Endothelial cell (in vitro differentiated cells): ENCODE data around the gene CDC37. TPM values are rescaled to one million over a fixed set of nuclear protein-coding genes. Genes with fewer than 3 reads are reported as not detected.
"Not testable (repeated sequence)": the region's sequence is repeated elsewhere in the genome, so short reads cannot be mapped to it uniquely, and the experiment has no call there.

Source experiments
- DNase-seq: peaks from one replicate; pipeline ENCODE4 v3.0.0; 2021; ENCODE audit warnings: low spot score
- H3K27ac Mint-ChIP-seq: one replicate; pipeline ENCODE4 v1.8.0; 2021; ENCODE audit warnings: mixed read lengths, inconsistent platforms; ENCODE audit not compliant: unreplicated experiment
- H3K27me3 Mint-ChIP-seq: one replicate; pipeline ENCODE4 v1.8.0; 2021; ENCODE audit warnings: mild to moderate bottlenecking, moderate library complexity, mixed read lengths, inconsistent platforms; ENCODE audit not compliant: unreplicated experiment
- H3K36me3 Mint-ChIP-seq: one replicate; pipeline ENCODE4 v1.8.0; 2021; ENCODE audit warnings: mild to moderate bottlenecking, low read depth, mixed read lengths, inconsistent platforms; ENCODE audit not compliant: unreplicated experiment
- H3K4me1 Mint-ChIP-seq: one replicate; pipeline ENCODE4 v1.8.0; 2021; ENCODE audit warnings: mild to moderate bottlenecking, mixed read lengths, inconsistent platforms; ENCODE audit not compliant: unreplicated experiment
- H3K4me3 Mint-ChIP-seq: one replicate; pipeline ENCODE4 v1.8.0; 2021; ENCODE audit warnings: mild to moderate bottlenecking, mixed read lengths, inconsistent platforms; ENCODE audit not compliant: unreplicated experiment
- H3K9me3 Mint-ChIP-seq: one replicate; pipeline ENCODE4 v1.8.0; 2021; ENCODE audit warnings: mixed read lengths, inconsistent platforms; ENCODE audit not compliant: unreplicated experiment
- total RNA-seq: library from RNA; stranded (reverse); fragmentation: NEBNext Ultra II Directional; extraction: Animal tissue kit (Norgen Biotek cat#: 25700); gene quantifications from one replicate; pipeline ENCODE4 v1.2.1, GENCODE V29; 2021; ENCODE audit not compliant: unreplicated experiment
- TF ChIP-seq, protein P1 (sequence below): fragments of 200-600 bp; sonication (generic); IDR thresholded peaks from one replicate; pipeline ENCODE4 v1.5.0; 2021; ENCODE audit warnings: antibody characterized with exemption; ENCODE audit not compliant: unreplicated experiment

Gene CDC37
- total RNA-seq, 1 donor from 2014 or later = 386 TPM

GRCh38 chr19:10389863-10390262, 13.5 kb downstream of the CDC37 start:
- no peak for DNase-seq
- Mint-ChIP-seq H3K4me1 (no peaks in the 10 kb centered on the region), H3K27ac (peak overlapping the region; percentile 48), H3K9me3 (no peaks in the 10 kb centered on the region), H3K36me3 (peaks cover 14% of the 10 kb centered on the region), H3K4me3 (no peak overlapping the region), H3K27me3 (peaks cover 8% of the 10 kb centered on the region)
- TF ChIP-seq, protein P1, sequence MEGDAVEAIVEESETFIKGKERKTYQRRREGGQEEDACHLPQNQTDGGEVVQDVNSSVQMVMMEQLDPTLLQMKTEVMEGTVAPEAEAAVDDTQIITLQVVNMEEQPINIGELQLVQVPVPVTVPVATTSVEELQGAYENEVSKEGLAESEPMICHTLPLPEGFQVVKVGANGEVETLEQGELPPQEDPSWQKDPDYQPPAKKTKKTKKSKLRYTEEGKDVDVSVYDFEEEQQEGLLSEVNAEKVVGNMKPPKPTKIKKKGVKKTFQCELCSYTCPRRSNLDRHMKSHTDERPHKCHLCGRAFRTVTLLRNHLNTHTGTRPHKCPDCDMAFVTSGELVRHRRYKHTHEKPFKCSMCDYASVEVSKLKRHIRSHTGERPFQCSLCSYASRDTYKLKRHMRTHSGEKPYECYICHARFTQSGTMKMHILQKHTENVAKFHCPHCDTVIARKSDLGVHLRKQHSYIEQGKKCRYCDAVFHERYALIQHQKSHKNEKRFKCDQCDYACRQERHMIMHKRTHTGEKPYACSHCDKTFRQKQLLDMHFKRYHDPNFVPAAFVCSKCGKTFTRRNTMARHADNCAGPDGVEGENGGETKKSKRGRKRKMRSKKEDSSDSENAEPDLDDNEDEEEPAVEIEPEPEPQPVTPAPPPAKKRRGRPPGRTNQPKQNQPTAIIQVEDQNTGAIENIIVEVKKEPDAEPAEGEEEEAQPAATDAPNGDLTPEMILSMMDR = no peak

DNA sequence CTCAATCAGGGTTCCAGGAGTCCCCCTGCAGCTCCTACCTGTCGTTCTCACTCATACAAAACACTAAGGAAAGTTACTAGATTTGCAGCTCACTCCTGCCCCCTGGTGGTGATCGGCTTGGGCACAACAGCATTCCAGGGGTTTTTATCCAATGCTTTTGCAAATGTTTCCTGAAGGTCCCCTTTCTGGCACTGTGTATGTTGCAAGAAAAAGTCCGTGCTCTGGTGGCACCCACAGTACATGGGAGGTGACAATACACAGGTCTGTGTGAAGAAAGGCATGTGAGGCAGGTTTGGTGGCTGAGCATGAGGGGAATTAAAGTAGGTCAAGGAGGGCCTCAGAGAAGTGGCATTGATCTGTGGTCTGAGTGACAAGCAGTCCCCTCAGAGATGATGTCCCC, 14.4 kb downstream of the CDC37 start:
- TF ChIP-seq, protein P1 = peak; percentile 98
- peaks cover 14% of the 10 kb centered on the region for H3K36me3 Mint-ChIP-seq
- peak; percentile 91 for DNase-seq
- H3K9me3 Mint-ChIP-seq = no peaks in the 10 kb centered on the region
- no peaks in the 10 kb centered on the region for H3K4me1 Mint-ChIP-seq
- H3K27me3 Mint-ChIP-seq = peaks cover 8% of the 10 kb centered on the region
- peak overlapping the region; percentile 37 for H3K4me3 Mint-ChIP-seq
- H3K27ac Mint-ChIP-seq = peak overlapping the region; percentile 48

DNA sequence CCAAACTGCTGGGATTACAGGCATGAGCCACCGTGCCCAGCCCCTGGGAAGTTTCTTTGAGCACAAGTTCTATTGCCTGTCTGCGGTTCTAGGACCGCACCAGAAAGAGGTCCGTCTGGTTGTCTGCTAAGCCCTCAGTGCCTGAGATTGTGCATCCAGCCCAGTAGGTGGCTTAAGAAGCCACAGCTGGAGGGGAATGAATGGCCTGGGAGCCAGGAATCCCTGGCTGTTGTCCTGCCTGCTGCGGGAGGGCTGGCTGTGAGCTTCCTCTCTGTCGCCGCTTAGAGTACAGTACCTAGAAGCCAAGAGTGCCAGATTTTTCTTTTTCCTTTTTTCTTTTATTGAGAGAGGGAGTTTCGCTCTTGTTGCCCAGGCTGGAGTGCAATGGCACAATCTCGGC, 18.8 kb downstream of the CDC37 start:
- DNase-seq = no peak
- Mint-ChIP-seq H3K4me1 (peaks cover 12% of the 10 kb centered on the region), H3K4me3 (no peak overlapping the region), H3K27me3 (peaks cover 4% of the 10 kb centered on the region), H3K36me3 (peaks cover 10% of the 10 kb centered on the region), H3K27ac (no peak overlapping the region), H3K9me3 (no peaks in the 10 kb centered on the region)
- TF ChIP-seq, protein P1 = no peak

DNA sequence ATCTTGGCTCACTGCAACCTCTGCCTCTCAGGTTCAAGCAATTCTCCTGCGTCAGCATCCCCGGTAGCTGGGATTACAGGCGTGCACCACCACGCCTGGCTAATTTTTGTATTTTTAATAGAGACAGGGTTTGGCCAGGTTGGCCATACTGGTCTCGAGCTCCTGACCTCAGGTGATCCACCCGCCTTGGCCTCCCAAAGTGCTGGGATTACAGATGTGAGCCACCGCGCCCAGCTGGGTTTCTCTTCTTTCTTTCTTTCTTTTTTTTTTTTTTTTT, 20.2 kb downstream of the CDC37 start:
- H3K27ac Mint-ChIP-seq, H3K27me3 Mint-ChIP-seq, DNase-seq, H3K4me3 Mint-ChIP-seq, H3K9me3 Mint-ChIP-seq: not testable (repeated sequence)
- H3K4me1 Mint-ChIP-seq = peaks cover 14% of the 10 kb centered on the region
- peaks cover 14% of the 10 kb centered on the region for H3K36me3 Mint-ChIP-seq

- DNase-seq = peak; percentile 92
- Mint-ChIP-seq H3K36me3 (peaks cover 18% of the 10 kb centered on the region), H3K4me1 (peaks cover 14% of the 10 kb centered on the region), H3K27ac (peak within 1 kb of the TSS; percentile 83), H3K4me3 (peak within 1 kb of the TSS; percentile 96), H3K9me3 (no peaks in the 10 kb centered on the region), H3K27me3 (no peaks in the 10 kb centered on the region)
- TF ChIP-seq, protein P1 = no peak
Observed at GRCh38 chr19:10380313-10381102, 22.8 kb downstream of the CDC37 start, which contains the start of gene TYK2. TYK2 (minus strand) TSS chr19:10380572; CDS start chr19:10378406, 2,166 bp downstream.
